Dedifferentiated amniotic fluid mesenchymal stem cell (primary cell): ENCODE measurements around the gene DUSP15.
A peak's percentile ranks its signal among the peaks of the same experiment; 100 is the strongest.
"Not testable (repeated sequence)": the region's sequence is repeated elsewhere in the genome, so short reads cannot be mapped to it uniquely, and the experiment has no call there.

Experiments used
- DNase-seq: peaks from one replicate; pipeline ENCODE4 v3.0.0-alpha.2; 2016; ENCODE audit errors: extremely low spot score

Gene DUSP15

DNA sequence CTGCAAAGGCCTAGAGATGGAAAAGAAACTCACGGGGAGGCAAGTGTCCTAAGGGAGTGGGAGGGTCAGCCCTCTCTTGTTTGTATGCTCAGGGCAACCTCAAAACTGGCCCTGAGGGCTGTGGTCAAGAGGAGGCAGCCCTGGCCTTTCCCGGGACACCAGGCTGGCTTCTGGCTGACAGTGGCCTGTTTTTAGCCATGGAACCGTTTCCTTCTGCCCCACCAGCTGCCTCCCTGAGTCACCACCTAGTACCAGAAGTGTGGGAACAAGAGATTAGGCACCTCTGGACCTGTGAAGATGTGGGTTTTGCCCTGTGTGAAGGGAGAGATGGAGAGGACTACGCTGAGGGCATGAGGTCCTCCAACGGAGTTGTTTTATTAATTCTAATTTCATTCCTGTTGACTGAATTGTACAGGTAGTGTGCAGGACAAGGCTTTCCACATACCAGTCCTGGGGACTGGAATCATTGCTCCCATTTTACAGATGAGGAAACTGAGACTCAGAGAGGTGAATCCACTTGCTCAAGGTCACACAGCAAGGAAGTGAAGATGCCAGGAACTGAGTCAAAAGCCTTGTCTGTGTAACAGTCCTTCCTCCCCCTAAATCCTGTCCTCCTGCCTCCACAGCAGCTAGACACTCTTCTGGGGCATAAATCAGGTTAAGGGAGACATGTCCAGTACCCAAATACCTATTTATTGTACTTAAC, 30.4 kb downstream of the DUSP15 start:
- DNase-seq, result no peak

GRCh38 chr20:31838646-31839292, 31.6 kb downstream of the DUSP15 start:
- DNase-seq, result no peak

DNA sequence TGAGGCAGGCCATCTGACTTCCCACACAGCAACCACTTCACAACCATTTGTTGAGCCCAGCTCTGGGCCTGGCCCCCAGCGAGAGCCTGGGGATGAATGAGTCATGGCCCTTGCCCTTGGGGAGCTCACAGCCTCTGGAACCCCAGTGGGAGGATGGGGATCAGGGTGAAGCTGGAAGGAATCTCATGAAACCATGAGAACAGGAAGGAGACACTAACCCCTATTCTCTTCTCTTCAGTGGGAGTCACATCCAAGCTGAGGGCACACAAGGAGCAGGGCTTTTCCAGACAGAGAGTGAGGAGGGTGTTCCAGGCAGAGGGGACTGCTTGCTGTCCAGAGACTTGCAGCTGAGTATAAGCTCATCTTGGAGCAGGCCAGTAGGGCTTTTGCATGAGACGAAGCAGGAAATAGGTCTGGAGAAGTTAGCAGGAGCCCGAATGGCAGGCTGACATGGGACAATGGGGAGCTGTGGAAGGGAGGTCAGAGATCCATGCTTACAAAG, 32.4 kb downstream of the DUSP15 start:
- DNase-seq, result no peak

DNA sequence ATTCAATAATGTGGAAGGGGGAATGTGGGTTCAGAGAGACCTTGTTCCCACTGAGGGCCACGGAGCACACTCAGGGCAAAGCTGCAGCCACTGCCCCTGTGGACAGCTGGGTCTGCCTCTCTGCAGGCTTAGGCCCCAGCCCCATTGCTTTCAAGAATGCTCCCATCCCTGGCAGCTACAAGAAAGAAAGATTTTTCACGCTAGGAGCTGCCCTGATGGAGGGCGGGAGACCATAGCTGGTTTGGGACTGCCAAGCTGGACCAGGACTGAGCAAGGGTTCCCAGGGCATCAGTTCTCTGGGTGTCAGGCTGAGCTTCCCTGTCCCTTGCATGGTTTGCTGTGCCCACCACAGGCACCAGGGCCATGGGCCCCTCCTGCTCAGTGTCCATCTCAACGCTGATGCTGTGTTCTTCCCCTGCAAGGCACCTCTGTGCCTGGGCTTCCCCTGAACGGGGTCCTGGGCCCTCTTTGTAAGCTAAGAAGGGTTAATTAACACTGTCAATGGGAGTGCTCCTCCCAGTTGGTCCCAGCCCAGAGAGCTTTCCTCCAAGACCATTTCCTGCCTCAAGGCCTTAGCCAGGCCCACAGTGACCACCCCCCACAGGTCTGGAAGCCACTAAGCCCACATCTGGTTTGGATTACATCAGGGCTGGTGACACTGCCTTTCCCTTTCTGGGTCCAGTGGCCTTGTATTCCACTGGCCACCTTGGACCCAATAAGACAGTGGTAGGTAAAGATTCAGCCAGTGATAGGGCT, 33.3 kb downstream of the DUSP15 start:
- DNase-seq, result no peak

GRCh38 chr20:31835977-31836852, 34.1 kb downstream of the DUSP15 start:
- peak; percentile 71 for DNase-seq

DNA sequence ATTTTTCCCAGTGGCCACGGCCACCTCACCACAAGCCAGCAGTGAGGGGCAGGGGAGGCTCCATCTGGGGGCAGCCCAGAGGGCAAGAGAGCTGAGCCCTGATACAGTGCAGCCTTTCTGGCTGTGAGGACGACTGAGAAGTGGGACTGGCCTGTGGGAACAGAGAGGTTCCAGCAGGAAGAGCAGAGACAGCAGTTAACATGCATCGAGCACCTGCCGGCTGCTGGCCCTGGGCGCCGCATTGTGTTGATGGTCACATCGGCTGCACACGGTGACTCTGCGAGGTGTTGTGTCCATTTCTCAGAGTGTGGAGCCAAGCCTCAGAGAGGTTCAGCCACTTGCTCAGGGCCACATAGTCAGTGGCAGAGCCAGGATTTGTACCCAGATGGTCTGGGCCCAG, 34.8 kb downstream of the DUSP15 start:
- DNase-seq, result no peak

DNA sequence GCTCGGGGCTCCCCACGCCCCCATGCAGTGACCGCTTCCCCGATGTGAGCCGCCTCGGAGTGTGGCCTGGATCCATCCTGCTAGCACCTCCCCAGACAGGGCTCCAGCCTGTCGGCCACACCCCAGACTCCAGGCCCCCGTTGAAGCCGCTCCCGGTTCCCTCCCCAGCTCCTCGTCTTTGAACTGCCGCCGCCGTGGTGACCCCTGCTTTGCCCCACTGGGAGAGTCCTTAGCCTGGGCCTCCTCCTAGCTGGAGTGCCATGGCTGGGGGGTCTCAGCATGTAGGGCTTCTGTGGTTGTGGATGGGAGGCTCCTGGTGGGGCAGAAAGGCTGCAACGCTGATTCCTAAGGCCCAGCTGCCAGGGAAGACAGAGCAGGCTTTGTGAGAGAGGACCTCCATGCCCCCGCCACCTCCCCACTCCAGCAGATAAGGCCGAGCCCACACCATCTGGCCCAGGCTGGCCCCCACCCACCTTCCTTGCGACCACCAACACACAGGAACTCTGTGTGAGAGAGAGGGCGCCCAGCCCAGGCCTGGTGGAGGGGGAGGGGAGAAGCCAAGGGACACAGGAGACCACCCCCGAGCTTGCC, 36.3 kb downstream of the DUSP15 start:
- no peak for DNase-seq

DNA sequence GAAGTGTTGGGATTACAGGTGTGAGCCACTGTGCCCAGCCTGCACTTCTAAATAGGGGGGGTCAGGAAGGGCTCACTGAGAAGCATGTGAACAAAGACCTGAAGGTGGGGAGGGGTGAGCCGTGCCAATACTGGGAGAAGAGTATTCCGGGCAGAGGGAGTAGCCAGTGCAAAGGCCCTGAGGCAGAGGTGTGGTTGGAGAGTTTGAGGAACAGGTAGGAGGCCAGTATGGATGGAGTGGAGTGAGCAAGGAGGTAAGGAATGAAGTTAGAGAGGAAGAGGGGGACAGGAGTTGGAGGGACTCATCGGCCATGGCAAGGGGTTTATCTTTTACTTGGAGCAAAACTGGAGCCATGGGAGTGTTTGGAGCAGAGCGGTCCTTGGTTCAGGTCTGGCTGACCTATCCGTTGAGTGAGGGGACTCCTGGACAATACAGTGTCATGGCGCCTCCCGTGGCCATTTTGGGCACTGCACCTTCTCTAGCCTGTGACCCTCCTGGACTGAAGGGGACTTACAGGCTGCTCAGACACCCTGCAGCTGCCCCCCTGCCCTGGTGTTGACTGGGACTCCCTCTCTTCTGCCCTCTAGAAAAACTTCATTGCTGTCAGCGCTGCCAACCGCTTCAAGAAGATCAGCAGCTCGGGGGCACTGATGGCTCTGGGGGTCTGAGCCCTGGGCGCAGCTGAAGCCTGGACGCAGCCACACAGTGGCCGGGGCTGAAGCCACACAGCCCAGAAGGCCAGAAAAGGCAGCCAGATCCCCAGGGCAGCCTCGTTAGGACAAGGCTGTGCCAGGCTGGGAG, 37.0 kb downstream of the DUSP15 start:
- no peak for DNase-seq

DNA sequence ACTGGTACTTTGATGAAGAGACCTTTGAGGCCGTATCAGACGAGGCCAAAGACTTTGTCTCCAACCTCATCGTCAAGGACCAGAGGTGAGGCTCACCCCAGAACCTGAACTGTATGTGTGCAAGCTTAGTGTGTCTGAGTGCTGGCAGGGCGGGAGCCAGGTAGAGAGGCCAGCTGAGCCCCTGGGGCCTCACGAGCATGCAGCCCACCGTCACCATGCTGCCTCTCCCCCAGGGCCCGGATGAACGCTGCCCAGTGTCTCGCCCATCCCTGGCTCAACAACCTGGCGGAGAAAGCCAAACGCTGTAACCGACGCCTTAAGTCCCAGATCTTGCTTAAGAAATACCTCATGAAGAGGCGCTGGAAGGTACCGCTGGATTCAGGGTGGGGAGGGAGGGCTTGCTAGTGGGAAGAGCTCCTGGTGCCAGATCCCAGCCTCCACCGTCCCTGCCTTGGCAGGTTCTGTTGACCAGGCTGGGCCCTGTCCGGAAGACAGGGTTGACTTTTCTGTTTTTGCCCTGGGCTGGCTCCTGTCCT, 38.5 kb downstream of the DUSP15 start:
- DNase-seq, result no peak

DNA sequence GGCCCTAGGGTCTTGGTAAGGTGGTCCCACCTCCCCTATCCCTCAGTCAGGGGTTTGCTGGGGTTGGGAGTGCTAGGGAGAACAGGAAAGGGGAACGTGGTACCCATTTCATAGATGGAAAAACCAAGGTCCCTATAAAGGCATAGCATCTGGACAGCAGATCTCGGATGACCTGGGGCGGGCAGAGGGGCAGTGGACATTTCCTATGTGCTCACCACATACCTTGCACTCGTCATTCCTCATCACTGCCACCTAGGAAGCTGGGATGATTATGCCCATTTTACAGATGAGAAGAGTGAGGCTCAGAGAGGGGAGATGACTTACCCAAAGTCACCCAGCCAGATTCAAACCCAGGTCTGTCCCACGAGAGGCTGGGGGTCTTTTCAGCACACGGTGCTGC, 39.1 kb downstream of the DUSP15 start:
- DNase-seq, result no peak

- no peak for DNase-seq
Measured at GRCh38 chr20:31830406-31830981, 39.8 kb downstream of the DUSP15 start.

GRCh38 chr20:31829731-31830130, 40.6 kb downstream of the DUSP15 start:
- no peak for DNase-seq

DNA sequence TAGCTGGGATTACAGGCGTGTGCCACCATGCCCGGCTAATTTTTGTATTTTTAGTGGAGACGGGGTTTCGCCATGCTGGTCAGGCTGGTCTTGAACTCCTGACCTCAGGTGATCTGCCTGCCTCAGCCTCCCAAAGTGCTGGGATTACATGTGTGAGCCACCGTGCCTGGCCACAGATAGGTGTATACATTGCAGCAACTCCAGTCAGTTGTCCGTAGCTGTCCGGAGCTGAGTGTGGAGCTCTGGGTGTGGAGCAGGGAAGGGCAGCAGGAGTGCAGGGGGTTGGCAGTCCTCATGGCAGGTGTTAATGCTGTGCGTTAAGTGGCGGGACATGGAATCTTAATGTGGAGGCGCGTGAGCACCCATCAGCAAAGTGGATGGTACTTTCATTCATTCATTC, 42.3 kb downstream of the DUSP15 start:
- not testable (repeated sequence) for DNase-seq

DNA sequence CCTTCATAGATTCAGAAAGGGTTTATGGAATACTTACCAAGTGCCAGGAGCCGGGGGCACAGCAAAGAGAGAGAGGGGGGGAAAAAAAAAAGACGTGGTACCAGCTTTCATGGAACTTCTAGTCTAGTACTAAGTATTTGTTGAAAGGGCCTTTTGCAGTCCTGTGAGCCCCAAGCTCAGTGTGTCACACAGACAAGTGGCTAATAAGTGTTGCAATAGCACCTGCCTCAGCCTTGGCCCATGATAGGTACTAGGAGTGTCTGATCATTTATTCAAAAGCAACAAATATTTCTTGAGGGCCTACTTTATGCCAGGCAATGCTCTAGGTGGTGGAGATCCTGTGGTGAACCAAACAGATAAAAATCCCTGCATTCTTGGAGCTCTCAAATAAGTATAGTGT, 43.3 kb downstream of the DUSP15 start:
- DNase-seq, result no peak

DNA sequence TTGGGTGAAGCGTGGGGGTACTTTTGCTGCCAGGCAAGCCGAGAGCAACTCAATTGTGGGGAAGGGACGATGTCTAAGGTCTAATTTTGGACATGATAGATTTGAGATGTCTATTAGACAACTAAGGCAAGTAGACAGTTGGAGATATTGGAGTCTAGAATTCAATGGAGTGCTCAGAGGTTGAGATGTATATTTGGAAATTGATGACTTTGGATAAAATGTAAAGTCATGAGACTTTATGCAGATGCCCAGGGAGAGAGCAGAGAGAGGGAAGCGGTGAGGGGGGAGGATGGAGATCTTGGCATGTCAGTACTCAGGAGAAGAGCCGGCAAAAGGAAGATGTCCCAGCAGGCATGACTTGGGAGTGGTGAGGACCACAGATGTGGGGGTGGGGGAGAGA, 44.3 kb downstream of the DUSP15 start:
- DNase-seq, result no peak

GRCh38 chr20:31824554-31825313, 45.6 kb downstream of the DUSP15 start:
- DNase-seq, result no peak

- no peak for DNase-seq
Measured at GRCh38 chr20:31824125-31824485, 46.2 kb downstream of the DUSP15 start.

GRCh38 chr20:31823360-31824124, 46.8 kb downstream of the DUSP15 start:
- DNase-seq, result no peak
